Activated naive CD4-positive, alpha-beta T cell treated with anti-CD3 and anti-CD28 coated beads, Interleukin-2, amount 50 U/mL, for 24 hours (primary cell): Measurements from ENCODE around the gene ATAD3C.
"Not testable (repeated sequence)": the region's sequence is repeated elsewhere in the genome, so short reads cannot be mapped to it uniquely, and the experiment has no call there.

ENCODE experiments used
- H3K27ac Mint-ChIP-seq: one replicate; pipeline ENCODE4 v1.8.0; 2021; ENCODE audit warnings: mild to moderate bottlenecking, mixed read lengths
- H3K27me3 Mint-ChIP-seq: one replicate; pipeline ENCODE4 v1.8.0; 2021; ENCODE audit warnings: mixed read lengths
- H3K36me3 Mint-ChIP-seq: one replicate; pipeline ENCODE4 v1.8.0; 2021; ENCODE audit warnings: mixed read lengths
- H3K4me1 Mint-ChIP-seq: one replicate; pipeline ENCODE4 v1.8.0; 2021; ENCODE audit warnings: mixed read lengths
- H3K4me3 Mint-ChIP-seq: one replicate; pipeline ENCODE4 v1.8.0; 2021; ENCODE audit warnings: mild to moderate bottlenecking, mixed read lengths
- H3K9me3 Mint-ChIP-seq: one replicate; pipeline ENCODE4 v1.8.0; 2021; ENCODE audit warnings: mixed read lengths

Gene ATAD3C

DNA sequence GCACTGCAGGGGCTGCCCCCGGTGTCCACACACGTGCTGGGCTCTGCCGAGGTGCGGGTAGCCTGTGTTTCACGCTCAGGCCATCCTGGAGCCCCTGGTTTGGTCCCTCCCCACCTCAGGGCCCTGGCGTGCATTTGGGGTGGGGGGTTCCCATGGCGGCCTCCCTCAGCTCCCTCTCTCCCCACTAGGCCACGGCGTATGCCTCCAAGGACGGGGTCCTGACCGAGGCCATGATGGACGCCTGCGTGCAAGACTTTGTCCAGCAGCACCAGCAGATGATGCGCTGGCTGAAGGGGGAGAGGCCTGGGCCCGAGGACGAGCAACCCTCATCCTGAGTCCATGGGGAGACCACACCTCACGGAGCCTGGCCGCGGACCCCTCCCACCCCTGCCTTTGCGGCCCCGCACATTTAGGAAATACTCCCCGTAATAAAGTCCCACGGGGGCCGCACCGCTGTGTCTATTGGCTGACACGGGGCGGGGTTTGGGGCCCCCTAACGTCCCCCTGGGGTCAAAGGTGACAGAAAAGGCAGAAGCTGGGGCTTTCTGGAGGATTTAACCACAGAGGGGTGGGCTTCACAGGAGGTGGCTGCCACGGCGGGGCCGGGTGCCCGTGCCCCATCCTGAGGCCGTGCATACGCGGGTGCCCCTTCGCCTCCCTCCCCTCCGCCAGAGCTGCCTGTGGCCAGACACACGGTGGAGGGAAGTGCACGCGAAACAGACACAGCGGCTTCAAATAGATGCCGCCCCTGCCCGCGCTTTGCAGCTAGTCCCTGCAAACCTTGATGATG lies 18.9 kb downstream of the ATAD3C start:
- H3K27ac Mint-ChIP-seq: not testable (repeated sequence)

DNA sequence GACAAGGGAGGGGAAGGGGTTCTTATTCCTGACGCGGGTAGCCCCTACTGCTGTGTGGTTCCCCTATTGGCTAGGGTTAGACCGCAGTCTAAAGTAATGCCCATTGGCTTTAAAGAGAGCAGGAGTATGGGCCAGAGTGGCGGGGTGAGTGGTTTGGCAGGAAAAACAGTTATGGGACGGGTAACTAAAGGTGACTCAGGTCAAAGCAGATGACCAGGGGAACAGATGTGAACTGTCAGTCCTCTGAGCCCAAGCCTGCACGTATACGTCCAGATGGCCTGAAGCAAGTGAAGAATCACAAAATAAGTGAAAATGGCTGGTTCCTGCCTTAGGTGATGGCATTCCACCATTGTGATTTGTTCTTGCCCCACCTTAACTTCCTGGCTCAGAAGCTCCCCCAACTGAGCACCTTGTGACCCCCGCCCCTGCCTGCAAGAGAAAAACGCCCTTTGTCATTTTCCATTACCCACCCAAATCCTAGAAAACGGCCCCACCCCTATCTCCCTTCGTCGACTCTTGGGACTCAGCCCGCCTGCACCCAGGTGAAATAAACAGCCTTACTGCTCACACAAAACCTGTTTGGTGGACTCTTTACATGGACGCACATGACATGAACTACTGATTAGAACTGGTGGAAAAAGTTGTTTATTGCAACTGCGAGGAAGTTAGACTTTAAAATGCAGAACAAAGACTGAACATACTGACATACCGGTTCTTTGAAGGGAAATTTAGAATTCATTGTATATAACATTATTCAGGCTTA lies 21.3 kb downstream of the ATAD3C start:
- no peaks in the 10 kb centered on the region for H3K36me3 Mint-ChIP-seq
- peak overlapping the region; percentile 67 for H3K27ac Mint-ChIP-seq
- no peaks in the 10 kb centered on the region for H3K27me3 Mint-ChIP-seq
- H3K9me3 Mint-ChIP-seq: no peaks in the 10 kb centered on the region
- H3K4me3 Mint-ChIP-seq: peak overlapping the region; percentile 91
- peaks cover 21% of the 10 kb centered on the region for H3K4me1 Mint-ChIP-seq

More for the DNA sequence above, 18.9 kb downstream of the ATAD3C start:
- peaks cover 13% of the 10 kb centered on the region for H3K4me1 Mint-ChIP-seq
- not testable (repeated sequence) for H3K36me3 Mint-ChIP-seq, H3K9me3 Mint-ChIP-seq, H3K4me3 Mint-ChIP-seq, H3K27me3 Mint-ChIP-seq

DNA sequence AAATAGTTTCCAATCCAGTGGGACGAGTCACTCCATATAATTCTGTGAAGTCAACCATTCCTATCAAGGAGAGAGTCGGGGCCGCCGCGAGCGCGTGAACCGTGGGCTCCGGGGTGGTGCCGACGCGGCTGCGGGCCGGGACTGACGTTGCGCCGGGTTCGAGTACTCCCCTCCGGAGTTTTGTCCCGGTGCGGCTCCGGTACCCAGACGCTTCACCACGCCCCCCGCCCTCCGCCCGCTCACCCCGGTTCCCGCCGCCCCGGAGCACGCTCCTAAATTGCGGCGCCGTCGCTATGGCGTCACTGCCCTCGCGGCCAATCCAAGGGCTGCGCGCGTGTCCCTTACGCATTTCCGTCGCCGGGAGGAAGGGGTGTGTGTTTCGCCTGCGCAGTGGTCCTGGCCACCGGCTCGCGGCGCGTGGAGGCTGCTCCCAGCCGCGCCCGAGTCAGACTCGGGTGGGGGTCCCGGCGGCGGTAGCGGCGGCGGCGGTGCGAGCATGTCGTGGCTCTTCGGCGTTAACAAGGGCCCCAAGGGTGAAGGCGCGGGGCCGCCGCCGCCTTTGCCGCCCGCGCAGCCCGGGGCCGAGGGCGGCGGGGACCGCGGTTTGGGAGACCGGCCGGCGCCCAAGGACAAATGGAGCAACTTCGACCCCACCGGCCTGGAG lies 22.0 kb downstream of the ATAD3C start, which contains the start of gene ATAD3B:
Gene ATAD3B (plus strand): TSS at position 377 of the 664 bp plus-strand sequence. CDS start 120 bp downstream, at position 497.
- no peaks in the 10 kb centered on the region for H3K36me3 Mint-ChIP-seq
- peaks cover 21% of the 10 kb centered on the region for H3K4me1 Mint-ChIP-seq
- peak within 1 kb of the TSS; percentile 91 for H3K4me3 Mint-ChIP-seq
- no peaks in the 10 kb centered on the region for H3K9me3 Mint-ChIP-seq
- peak within 1 kb of the TSS; percentile 67 for H3K27ac Mint-ChIP-seq
- H3K27me3 Mint-ChIP-seq: no peaks in the 10 kb centered on the region

DNA sequence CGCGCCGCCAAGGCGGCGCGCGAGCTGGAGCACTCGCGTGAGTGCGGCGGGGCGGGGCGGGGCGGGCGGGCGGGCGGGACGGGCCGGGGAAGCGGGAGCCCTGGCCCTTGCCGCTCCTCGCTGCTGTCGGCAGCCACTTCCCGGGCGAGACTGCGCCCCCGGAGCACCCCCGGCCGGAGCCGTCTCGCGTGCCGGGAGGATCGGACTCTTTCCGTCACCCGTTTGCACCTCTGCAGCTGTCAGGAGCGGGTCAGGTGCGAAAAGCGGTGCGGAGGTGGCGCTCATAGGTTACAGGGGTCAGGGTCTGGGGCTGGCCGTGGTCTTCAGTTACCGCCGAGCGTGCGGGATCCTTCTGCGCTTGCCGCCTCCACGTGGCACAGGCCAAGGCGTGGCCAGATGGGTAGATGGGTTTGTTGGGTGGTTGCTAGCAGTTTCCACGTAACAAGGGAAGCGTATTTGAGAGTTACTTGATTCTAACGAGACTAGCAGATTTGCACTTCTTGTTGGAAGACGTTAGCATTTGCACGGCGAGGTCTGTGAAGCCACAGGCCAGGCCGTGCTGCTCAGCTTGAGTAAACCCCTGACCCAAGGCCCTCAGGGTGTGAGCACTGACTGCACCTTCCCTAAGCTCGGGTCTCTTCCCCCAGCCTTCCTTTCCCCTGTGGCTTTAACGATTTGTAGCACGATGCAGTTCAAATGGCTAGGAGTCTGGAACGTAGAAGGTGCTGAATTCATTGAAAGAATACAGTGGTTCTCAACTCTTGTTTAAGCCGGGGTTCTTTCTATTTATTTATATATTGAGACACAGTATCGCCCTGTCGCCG lies 22.8 kb downstream of the ATAD3C start:
- H3K27ac Mint-ChIP-seq, H3K9me3 Mint-ChIP-seq, H3K36me3 Mint-ChIP-seq, H3K27me3 Mint-ChIP-seq: not testable (repeated sequence)
- peak overlapping the region; percentile 86 for H3K4me3 Mint-ChIP-seq
- peaks cover 21% of the 10 kb centered on the region for H3K4me1 Mint-ChIP-seq

DNA sequence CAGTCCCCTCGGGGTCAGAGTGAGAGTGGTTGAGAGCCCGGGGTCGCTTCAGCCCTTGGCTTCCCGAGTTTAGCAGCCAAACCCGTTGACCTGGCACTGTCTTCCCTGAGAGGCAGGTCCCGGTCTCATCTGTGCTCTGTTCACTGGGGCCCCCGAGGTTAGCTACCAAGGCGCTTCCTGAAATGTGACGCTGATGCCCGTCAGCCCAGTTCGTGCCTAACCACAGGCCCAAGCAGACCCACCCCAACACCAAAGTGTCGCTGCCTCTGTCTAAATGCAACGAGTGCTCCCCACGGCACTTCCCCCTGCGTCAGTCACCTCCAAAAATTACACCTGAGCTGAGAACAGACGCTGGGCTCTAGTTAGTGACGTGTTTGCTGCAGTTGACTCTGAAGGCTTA lies 26.5 kb downstream of the ATAD3C start:
- H3K36me3 Mint-ChIP-seq, H3K9me3 Mint-ChIP-seq, H3K27ac Mint-ChIP-seq, H3K27me3 Mint-ChIP-seq, H3K4me3 Mint-ChIP-seq: not testable (repeated sequence)
- H3K4me1 Mint-ChIP-seq: peaks cover 16% of the 10 kb centered on the region

DNA sequence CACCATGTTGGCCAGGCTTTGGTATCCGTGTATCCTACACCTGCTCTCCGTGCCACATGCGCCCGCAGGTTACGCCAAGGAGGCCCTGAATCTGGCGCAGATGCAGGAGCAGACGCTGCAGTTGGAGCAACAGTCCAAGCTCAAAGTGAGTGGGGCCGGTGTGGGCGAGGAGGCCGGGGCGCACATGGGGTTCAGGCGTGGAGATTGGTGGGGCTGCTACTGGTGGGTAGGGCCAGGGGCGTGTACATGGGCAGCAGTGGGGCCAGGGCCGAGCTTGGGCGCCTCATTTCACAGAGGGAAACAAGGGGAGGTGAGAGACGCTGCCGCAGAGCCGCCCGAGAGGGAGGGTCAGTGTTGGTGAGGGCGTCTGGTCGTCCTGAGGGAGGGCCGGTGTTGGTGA lies 27.7 kb downstream of the ATAD3C start:
- Mint-ChIP-seq H3K9me3 (no peaks in the 10 kb centered on the region), H3K36me3 (peaks cover 6% of the 10 kb centered on the region), H3K4me1 (peaks cover 14% of the 10 kb centered on the region), H3K27me3 (no peaks in the 10 kb centered on the region), H3K27ac (no peak overlapping the region), H3K4me3 (no peak overlapping the region)

DNA sequence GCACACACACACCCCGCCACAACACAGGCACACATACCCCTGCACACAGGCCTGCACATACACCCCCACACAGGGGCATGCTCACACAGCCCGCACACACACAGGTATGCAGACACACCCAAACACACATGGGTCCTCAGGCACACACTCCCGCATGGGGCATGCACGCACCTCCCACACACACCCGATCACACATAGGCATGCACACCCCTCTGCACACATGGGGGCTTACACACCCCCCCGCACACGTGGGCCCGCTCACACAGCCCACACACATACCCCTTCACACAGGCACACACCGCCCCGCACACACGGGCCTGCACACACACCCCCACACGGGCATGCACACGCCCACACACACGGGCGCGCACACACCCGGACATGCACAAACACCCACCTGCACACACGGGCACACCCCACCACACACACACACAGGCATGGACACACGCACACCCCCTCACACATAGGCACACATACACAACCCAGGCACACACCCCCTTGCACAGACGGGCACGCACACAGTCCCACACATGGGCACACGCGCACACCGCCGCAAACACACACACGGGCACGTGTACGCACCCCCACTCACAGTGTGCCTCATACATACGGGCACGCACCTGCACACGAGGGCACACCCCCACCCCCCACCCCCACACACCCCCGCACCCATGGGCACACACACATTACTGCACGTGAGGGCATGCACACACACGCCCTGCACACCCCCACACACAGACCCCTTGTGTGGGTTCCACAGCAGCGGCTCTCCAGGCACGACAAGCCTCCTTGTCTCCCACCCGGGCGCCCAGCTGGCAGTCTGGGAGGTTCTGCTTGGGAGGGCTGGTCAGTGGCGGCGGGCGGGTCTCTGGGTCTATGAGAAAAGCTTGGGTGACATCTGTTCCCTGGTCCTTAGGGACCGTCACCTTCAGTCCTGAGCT lies 30.3 kb downstream of the ATAD3C start:
- Mint-ChIP-seq H3K36me3 (peaks cover 6% of the 10 kb centered on the region), H3K4me1 (peaks cover 10% of the 10 kb centered on the region), H3K4me3 (no peak overlapping the region), H3K9me3 (no peaks in the 10 kb centered on the region), H3K27ac (peak overlapping the region; percentile 91), H3K27me3 (no peaks in the 10 kb centered on the region)

DNA sequence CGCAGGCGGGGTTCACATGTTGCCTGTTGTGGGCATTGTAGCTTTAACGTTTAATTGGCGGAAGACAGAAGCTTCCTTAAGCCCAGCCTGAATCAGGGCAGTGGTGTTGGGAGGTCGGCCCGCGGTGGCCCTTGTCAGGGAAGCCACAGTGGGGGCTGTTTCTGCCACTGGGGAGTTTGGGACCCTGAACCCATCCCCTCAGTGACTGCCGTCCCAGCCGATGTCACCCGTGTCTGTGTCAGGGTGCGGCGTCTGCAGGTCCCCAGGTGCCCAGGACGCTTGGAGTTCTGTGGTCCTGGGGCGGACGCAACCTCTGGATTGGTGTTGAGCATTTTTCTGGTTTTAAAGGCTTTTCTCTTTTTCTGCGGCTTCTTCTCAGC lies 31.0 kb downstream of the ATAD3C start:
- H3K9me3 Mint-ChIP-seq, H3K4me3 Mint-ChIP-seq, H3K4me1 Mint-ChIP-seq, H3K36me3 Mint-ChIP-seq, H3K27ac Mint-ChIP-seq, H3K27me3 Mint-ChIP-seq: not testable (repeated sequence)

DNA sequence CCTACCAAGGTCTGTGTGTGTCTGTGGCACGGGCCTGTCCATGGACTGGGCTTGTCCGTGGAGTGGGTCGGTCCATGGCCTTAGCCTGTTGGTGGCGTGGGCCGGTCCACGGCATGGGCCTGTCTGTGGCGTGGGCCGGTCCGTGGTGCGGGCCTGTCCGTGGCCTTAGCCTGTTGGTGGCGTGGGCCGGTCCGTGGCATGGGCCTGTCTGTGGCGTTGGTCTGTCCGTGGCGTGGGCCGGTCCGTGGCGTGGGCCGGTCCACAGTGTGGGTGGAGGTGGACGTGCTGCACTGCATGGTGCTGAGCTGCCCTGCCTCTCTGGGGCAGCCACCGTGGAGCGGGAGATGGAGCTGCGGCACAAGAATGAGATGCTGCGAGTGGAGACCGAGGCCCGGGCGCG lies 32.3 kb downstream of the ATAD3C start:
- not testable (repeated sequence) for H3K4me3 Mint-ChIP-seq, H3K9me3 Mint-ChIP-seq, H3K27ac Mint-ChIP-seq, H3K27me3 Mint-ChIP-seq, H3K4me1 Mint-ChIP-seq, H3K36me3 Mint-ChIP-seq

DNA sequence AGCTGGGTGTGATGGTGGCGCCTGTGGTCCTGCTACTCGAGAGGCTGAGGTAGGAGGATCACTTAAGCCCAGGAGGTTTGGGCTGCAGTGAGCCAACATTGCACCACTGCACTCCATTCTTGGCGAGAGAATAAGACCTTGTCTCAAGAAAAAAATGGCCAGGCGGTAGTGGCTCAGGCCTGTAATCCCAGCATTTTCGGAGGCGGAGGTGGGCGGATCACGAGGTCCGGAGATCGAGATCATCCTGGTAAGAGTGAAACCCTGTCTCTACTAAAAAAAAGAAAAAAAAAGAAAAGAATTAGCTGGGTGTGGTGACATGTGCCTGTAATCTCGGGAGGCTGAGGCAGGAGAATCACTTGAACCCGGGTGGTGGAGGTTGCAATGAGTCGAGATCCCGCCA lies 33.4 kb downstream of the ATAD3C start:
- peaks cover 6% of the 10 kb centered on the region for H3K36me3 Mint-ChIP-seq
- no peak overlapping the region for H3K4me3 Mint-ChIP-seq
- H3K27me3 Mint-ChIP-seq: no peaks in the 10 kb centered on the region
- no peaks in the 10 kb centered on the region for H3K9me3 Mint-ChIP-seq
- peaks cover 6% of the 10 kb centered on the region for H3K4me1 Mint-ChIP-seq
- H3K27ac Mint-ChIP-seq: no peak overlapping the region

DNA sequence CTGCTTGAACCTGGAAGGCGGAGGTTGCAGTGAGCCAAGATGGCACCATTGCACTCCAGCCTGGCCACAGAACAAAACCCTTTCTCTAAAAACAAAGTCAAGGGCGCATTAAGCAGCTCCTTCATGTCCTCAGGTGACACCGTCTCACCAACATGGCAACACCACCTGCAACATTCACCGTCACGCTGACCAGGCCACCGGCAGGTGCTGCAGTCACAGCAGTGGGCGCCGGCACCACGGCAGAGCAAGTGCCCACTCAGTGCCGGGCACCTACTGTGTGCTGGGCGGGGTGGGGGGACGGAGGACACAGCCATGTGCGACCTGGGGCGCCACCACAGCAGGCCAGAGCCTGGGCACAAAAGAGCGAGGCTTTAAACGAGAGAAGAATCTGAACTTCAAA lies 34.2 kb downstream of the ATAD3C start:
- Mint-ChIP-seq H3K27ac (no peak overlapping the region), H3K9me3 (no peaks in the 10 kb centered on the region), H3K4me1 (peaks cover 6% of the 10 kb centered on the region), H3K36me3 (peaks cover 6% of the 10 kb centered on the region), H3K4me3 (no peak overlapping the region), H3K27me3 (no peaks in the 10 kb centered on the region)

DNA sequence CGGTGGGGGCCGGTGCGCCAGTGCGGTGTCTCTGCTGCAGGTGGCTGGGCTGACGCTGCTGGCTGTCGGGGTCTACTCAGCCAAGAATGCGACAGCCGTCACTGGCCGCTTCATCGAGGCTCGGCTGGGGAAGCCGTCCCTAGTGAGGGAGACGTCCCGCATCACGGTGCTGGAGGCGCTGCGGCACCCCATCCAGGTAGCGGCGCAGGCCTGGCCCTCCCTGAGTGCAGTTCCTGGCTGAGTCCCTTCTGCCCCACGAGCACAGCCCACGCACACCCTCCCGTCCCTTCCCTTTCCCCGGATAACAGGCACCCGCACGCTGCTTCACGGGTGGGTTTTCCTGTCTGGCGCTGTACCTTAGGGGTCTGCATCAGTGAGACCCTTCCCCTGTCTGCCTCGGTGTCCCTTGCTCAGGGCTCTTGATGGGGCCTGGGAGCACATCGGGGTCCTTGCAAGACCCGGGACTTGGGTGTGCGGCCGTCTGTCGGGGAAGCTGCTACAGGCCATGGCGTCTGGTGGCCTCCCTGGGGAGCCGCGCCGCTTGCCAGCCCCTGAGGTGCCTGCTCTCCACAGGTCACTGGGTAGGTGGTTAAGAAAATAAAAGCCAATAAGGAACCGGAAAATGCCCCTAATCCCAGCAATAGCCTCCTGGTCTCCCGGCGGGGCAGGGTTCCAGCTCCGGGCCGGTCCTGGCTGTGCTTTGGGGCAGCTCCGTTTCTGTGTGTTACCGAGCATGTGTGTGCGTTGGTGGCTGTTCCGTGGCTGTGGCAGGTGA lies 35.7 kb downstream of the ATAD3C start:
- not testable (repeated sequence) for H3K9me3 Mint-ChIP-seq, H3K27ac Mint-ChIP-seq, H3K4me3 Mint-ChIP-seq, H3K27me3 Mint-ChIP-seq, H3K4me1 Mint-ChIP-seq, H3K36me3 Mint-ChIP-seq

DNA sequence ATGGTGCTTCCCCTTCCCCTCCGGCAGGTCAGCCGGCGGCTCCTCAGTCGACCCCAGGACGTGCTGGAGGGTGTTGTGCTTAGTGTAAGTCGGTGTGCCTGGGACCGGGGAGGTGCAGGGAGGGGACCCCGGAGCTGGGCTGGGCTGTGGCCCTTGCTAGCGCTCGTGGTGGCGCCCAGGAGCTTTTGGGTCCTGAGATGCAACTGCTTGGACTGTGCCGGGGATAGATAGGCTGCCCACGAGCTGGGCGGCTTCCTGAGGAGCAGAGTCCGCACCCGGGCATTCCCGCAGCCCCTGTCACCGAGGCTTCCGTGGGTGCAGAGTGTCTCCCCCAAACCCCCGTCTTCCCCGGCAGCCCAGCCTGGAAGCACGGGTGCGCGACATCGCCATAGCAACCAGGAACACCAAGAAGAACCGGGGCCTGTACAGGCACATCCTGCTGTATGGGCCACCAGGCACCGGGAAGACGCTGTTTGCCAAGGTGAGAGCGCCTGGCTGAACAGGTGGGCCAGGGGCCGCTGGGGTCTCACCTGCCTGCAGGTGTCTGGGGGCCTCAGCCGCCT lies 36.3 kb downstream of the ATAD3C start:
- H3K9me3 Mint-ChIP-seq, H3K27ac Mint-ChIP-seq, H3K4me3 Mint-ChIP-seq, H3K27me3 Mint-ChIP-seq, H3K4me1 Mint-ChIP-seq, H3K36me3 Mint-ChIP-seq: not testable (repeated sequence)

DNA sequence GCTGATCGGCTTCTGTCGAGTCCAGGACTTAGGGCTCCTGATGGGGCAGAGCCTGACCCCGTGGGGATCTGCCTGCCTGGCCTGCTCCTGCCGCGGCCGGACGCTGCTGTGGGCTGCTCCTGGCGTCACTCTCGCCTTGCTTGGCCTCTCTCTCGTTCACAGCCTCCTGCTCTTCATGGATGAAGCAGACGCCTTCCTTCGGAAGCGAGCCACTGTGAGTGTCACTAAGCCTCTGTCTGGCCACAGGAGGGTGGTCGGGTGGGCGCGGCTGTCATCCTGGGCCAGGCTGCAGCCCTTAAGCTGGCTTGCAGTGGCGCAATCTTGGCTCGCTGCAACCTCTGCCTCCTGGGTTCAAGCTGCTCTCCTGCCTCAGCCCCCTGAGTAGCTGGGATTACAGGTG lies 38.2 kb downstream of the ATAD3C start:
- Mint-ChIP-seq H3K9me3 (no peaks in the 10 kb centered on the region), H3K36me3 (peaks cover 5% of the 10 kb centered on the region), H3K27me3 (no peaks in the 10 kb centered on the region), H3K4me1 (no peaks in the 10 kb centered on the region), H3K4me3 (no peak overlapping the region), H3K27ac (peak overlapping the region; percentile 30)
